ENCODE results near the gene SH2D7.

DNA sequence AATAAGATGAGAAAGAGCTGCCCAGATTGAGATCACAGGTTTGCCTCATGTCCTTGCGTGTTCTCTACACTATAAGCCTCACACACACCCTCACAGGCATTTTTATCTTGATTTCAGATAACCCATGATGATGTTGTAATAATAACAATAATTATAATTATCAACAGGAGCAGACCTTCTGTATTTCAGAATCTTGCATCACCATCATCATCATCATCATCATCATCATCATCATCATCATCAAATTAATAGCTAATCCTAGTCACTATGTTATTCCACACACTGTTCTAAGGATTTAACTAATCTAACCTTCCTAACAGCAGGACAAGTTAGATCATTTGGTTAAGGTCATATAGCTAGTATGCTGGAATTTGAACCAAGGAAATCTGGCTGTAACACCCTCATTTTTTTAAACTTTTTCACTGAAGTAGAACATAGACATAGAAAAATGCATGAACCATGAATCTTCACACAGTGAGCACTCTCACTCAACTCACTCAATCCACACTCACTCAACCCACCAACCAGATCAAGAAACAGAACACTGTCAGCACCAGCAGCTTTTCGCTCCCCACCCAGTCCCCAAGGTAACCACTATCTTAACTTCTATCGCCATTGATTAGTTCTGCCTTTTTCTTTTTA lies 1.8 kb upstream of the SH2D7 start:
- TF ChIP-seq, protein P1, sequence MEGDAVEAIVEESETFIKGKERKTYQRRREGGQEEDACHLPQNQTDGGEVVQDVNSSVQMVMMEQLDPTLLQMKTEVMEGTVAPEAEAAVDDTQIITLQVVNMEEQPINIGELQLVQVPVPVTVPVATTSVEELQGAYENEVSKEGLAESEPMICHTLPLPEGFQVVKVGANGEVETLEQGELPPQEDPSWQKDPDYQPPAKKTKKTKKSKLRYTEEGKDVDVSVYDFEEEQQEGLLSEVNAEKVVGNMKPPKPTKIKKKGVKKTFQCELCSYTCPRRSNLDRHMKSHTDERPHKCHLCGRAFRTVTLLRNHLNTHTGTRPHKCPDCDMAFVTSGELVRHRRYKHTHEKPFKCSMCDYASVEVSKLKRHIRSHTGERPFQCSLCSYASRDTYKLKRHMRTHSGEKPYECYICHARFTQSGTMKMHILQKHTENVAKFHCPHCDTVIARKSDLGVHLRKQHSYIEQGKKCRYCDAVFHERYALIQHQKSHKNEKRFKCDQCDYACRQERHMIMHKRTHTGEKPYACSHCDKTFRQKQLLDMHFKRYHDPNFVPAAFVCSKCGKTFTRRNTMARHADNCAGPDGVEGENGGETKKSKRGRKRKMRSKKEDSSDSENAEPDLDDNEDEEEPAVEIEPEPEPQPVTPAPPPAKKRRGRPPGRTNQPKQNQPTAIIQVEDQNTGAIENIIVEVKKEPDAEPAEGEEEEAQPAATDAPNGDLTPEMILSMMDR (IDR thresholded peaks at IDR 0.05): no peak
- TF ChIP-seq ZFX (IDR thresholded peaks at IDR 0.05; ENCODE audit: borderline replicate concordance): no peak
